RKO (cell line): ENCODE results near the gene FTHL17.

Source experiments
- DNase-seq: peaks from one replicate; pipeline ENCODE4 v3.0.0-alpha.2; 2016; ENCODE audit warnings: low spot score

Gene FTHL17

GRCh38 chrX:31038575-31039326 is 33.1 kb downstream of the FTHL17 start:
- peak; percentile 39 for DNase-seq

- peak; percentile 72 for DNase-seq
These were observed 34.9 kb downstream of the FTHL17 start for GRCh38 chrX:31036895-31037294.

DNA sequence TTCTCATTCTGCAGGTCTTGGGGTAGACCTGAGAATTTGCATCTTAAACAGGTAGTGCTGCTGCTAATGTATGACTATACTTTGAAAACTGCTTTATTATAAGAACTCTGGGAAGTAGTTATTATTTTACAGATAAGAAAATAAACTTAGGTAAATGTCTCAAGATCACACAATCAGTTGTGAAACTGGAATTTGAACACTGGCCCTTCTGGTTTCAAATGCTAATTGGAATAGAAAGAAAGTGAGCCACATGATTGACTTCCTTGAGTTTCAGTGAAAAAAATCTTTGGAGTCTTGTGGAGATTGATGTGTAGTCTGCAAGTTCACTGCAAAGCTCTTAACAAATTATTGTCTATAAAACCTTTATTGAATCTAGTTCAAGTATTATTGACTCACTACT is 44.5 kb downstream of the FTHL17 start:
- DNase-seq, result no peak

DNA sequence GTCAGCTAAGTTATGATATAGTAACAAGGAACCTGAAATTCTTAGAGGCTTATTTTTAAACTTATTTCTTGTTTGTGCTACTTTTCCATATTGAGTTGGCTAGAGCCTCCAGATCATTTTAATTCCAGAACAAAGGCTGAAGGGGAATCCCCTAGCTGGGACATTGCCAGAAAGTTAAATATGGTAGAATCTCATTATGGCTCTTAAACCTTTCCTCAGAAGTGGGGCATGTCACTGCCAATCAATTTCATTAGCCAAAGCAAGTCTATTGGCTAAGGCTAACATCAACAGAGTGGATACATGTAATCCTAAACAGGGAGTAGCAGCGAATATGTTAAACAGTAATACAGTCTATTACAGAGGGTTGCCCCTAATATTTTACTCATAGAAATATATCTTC is 47.0 kb downstream of the FTHL17 start:
- DNase-seq, result no peak

GRCh38 chrX:31021537-31021936 is 50.3 kb downstream of the FTHL17 start:
- no peak for DNase-seq
